NCI-H2196 (cell line): ENCODE results near the gene C2CD3.

Experiments used
- DNase-seq: peaks from one replicate; lab custom pipeline; 2025; ENCODE audit not compliant: unreplicated experiment; lab: John Stamatoyannopoulos, UW

C2CD3 gene, protein sequence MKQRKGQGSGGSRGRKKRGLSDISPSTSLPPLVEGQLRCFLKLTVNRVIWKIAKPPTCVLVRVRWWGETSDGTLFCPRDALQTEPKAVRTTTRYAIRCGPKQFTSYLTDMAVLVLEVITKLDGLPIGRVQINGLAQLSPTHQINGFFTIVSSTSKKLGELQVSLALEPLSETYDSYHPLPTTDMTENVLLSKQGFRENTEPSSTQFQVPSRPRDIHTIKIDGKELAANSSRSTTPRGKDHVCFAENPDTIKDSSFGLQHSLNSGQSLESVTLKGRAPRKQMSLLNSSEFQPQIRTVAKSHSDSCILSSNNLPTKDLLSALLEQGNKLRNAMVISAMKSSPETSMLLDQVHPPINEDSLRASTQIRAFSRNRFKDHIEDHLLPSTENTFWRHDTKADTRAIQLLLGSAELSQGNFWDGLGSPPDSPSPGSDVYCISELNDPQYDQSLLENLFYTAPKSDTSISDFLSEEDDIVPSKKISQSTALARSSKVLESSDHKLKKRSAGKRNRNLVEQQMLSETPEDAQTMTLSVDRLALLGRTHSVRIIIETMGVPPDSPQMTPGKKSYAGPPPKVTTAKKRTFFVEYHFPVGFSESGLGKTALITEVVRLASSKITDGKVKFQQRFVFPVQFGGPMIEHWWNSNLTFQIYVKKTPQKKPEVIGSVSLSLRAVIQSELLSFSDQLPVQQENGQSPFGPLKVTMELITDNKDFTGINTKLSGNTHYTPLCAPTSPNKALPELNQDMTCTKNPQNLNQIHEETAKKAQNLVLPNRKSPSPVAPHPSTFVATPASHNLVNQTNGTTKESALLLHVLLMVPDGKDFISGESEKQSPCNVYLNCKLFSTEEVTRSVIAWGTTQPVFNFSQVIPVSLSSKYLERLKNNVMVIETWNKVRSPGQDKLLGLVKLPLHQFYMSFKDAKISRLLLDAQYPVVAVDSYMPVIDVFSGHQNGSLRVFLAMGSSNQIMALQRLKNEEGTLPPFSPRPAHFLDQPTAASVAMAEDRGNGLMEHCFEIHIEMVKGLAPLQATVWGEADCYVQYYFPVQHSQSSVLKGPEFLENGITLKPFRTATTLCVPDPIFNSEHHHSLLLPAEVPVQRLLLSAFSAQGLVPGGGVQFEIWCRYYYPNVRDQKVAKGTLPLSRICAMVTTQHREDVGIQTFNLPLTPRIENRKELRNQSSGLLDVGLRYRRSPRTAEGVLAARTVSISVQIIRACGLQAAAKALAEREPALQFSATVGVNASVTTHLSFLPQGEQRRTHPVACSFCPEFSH (N-terminal part only)

DNA sequence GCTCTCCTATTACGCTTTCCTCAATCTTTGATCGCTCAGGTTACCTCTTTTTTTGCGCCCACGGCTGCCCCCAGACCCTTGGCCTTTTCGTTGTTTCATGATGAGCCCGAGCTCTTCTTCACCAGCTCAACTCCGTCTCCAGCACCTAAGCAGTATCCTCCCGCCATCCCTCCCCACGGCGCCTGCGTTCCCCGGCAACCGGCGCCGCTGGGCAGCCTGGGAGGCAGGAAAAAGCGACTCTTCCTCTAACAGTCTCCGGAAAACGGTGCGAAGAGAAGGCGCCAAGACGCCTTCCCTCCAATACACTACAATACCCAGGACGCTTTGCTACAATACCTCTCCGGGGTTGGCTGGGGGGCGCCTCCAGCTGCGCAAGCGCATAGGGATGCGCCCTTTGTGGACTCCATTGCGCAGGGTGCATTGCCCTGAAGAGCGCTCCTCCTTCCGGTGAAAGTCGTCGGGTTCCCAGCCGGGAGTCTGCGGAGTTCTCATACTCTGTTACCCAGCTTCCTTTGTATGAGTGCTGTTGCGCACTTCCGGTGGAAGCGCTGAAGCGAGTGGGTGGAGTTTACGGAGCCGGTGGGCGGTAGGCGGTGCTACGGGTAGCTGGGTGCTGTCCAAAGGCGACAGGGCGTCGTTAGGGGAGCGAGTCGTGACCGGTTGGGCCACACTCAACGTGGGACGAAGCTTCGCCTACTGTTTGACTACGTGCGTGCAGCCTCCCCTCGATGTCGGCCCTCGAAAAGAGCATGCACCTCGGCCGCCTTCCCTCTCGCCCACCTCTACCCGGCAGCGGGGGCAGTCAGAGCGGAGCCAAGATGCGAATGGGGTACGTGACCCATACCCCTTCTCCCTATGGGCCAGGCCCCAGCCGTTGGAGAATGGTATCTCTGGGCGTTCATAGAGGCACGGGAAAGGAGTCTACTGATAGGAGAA, at the start of gene C2CD3, which contains the start of gene PPME1:
Gene C2CD3 (minus strand): TSS at position 309 of the 936 bp plus-strand sequence. CDS start 210 bp downstream, at position 99.
Gene PPME1 (plus strand): TSS at position 596 of the 936 bp plus-strand sequence. CDS start 133 bp downstream, at position 729.
- peak; percentile 99 for DNase-seq

DNA sequence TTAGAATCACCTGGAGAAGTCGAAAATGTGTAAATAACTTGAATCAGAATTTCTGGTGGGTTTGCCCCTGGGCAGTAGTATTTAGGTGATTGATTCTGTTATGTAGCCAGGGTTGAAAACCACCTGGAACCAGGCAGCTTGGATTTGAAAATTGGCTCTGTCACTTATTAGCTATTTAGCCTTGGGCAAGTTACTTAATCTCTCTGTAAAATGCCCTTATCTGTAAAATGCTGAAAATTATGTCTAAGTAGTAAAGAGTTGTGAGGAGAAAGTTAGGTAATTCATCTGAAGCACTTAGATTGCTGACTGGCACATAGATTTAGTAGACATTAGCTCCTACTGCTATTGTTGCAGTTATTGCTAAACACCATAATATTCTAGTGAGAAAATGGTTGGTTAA, 49.6 kb upstream of the C2CD3 start:
- DNase-seq: no peak

DNA sequence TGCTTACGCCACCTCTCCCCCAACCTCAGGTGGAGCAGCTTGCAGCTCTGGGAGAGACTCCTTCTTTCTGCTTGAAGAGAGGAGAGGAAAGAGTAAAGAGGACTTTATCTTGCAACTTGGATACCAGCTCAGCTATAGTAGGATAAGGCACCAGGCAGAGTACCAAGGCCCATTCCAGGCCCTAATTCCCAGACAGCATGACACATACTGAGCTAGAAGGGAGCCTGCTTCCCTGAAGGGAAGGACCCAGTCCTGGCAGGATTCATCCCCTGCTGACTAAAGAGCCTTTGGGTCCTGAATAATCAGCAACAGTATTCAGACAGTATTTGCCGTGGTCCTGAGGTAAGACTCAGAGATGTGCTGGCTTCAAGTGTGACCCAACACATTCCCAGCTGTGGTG, 41.7 kb upstream of the C2CD3 start:
- DNase-seq: no peak

DNA sequence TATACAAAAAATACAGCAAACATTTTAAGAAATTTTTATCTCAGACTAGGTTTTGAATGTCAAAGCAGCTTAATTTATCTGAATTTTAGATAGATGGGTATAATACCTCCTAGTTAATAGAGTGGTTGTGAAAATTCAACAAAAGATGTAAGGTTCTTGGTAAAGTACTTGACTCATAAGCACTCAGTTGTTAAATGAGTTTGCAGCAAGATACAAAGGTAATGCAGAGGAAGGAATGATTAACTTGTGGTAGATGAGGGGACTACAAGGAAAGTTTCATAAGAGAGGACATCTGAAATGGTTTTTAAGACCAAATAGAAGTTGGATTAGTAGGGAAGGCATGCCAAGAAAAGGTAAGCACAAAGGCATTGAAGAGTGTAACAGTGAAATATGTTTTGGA, 37.7 kb upstream of the C2CD3 start:
- DNase-seq: no peak

DNA sequence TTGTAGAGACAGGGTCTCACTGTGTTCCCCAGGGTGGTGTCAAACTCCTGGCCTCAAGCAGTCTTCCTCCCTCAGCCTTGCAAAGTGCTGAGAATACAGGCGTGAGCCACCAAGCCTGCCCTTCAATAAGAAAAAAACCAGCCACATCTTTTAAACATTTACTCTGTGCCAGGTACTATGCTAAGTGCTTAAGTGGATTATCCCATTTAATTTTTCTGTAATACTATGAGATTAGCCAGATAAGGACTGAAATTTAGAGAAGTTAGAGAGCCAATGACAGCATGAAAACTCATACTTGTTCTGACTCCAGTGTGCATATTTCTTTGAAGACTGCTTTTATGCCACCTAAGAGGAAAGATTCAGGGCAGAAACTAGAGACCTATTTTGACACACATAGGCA, 35.9 kb upstream of the C2CD3 start:
- no peak for DNase-seq

DNA sequence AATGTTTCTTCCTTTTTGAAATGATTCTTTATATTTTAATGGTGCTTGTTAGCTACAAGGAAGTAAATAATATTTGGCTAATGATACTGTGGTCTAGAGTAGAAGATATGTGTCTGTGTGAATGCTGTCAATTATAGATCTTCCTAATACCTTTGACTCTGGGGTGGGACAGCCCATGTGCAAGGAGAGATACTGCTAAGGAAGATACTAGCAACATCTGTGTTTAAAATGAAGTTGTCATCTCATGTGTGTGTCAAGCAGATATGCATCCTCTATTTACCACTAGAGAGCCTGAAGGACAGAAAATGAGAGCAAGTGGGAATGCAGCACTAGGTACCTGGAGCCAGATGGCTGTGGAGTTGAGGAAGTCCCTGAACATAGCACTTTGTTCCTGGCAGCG, 34.4 kb upstream of the C2CD3 start:
- DNase-seq: no peak

DNA sequence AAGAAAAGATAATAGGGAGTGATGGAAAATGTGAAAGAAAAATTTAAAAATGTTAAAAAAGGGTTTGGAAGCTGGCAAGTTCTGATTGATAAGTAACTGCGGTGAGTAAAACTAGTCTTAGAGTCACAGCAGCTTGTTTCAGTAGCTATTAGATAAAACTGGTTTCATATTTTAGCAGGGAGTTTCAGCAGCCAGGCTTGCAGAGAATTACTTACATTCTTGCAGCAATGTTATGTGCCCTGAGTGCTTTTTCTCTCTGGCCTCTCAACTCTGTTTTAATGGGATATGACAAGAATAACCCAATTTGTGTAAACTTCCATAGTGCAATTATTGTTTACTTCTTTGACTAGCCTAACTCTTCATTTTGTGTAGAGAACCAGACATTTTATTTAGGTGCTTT, 33.9 kb upstream of the C2CD3 start:
- DNase-seq: no peak

DNA sequence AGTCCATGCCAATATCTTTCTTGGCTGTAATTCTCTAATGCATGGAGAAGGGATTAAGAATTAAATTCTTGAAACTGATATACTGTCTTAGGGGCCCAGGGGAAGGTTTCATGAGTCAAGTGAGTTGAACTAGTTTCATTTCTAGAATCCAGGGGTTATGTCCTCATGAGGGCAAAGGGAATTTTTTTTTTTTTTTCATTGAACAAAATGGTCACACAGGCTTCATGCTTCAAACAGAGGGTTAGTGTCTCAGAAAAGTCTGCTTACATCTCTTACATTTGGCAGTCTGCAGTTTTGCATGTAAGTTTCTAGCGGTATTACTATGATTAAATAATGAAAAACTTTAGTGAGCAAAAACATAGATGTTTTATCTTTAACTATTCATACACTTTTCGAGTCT, 33.2 kb upstream of the C2CD3 start:
- DNase-seq: no peak

DNA sequence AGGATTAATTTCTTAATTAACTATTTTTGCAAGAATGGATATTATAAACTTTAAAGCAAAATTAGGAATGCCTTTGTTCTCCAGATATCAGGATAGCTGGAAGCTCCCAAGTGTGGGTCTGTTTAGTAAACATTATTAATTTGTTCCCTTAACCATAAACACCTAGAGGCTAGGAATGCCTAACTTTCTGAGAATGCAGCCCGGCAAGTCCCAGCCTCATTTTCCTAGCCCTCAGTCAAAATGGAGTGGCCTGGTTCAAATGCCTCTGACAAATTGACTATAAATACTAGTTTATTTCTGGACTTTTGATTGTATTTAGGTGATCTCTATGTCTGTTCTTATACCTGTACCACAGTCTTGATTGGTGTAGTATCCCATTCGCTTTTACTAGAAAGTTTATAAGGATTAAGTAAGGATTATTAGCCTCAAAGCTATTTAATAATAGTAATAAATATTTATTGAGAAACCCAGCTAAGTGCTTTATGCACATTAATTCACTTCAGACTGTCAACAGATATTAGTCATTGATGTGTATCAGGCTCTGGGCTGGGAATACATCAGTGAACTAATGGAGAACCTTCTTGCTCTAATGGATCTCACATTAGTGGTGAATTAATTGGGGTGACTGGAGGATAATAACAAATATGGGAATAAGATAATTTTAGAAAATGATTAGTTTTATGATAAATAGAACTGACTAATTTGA, 26.1 kb upstream of the C2CD3 start:
- no peak for DNase-seq

DNA sequence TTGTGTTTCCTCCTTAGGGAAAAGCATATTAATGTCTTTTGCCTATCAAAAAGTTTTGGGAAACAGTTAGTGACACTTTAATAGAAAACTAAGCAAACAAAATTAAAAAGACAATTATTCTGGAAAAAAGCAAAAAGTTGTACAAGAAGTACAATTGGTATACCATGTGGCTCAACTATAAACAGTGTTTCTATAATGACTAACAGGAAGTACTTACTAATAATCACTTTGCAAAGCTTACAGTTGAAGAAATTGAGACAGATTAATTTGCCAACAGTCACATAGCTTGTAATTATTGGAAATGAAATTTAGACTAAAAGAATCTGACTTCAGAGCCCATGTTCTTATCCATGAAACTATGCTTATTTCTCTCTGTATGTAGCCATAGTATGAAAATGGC, 25.0 kb upstream of the C2CD3 start:
- no peak for DNase-seq

DNA sequence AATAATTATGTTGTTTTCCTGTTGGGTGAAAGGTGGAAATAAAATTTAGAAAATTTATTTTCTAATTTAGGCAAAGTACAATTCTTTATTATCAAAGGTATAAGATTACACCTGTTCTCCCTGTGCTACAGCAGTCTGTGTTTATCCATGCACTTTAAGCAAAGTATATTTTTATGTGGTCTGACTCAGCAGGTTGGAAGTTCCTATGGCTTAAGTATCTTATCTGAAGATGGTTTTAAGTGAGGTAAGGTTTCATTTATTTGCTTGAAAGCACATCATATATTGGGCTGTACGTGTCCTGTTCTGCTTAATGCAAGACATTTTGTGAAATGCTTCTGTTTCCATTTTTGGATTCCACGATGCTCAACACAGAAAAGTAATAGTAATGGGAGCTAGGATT, 14.9 kb upstream of the C2CD3 start:
- no peak for DNase-seq

DNA sequence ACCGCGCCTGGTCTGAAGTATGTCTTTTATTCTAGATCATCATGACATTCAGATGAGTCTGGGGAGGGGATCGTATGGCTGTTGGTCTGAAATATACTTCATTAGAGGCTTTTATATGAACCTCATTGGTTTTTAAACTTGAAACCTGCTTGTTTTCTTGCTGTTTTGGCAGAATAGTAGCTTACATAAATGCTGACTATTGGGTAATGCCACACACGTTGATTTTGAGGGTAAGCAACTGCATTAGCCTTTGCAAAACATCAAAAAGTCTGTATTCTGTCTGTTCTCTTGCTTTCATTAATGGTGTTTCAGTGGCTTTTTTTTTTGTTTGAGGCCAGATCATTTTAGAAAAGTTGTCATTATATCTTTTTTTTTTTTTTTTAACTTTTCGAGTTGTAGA, 14.5 kb upstream of the C2CD3 start:
- DNase-seq: no peak

DNA sequence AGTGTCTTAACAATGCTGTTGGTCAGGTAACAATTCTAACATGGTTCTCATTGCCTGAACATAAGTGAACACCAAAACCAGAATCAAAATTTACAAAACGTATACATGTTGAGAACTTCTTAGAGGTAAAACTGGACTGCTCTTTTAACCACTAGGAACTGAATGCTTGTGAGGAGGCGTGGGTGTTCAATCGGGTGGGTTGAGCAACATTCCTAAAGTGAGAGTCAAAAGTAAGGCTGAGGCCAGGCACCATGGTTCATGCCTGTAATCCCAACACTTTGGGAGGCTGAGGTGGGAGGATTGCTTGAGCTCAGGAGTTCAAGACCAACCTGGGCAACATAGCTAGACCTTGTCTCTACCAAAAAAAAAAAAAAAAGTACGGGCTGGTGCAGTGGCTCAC, 11.8 kb upstream of the C2CD3 start:
- DNase-seq: no peak

DNA sequence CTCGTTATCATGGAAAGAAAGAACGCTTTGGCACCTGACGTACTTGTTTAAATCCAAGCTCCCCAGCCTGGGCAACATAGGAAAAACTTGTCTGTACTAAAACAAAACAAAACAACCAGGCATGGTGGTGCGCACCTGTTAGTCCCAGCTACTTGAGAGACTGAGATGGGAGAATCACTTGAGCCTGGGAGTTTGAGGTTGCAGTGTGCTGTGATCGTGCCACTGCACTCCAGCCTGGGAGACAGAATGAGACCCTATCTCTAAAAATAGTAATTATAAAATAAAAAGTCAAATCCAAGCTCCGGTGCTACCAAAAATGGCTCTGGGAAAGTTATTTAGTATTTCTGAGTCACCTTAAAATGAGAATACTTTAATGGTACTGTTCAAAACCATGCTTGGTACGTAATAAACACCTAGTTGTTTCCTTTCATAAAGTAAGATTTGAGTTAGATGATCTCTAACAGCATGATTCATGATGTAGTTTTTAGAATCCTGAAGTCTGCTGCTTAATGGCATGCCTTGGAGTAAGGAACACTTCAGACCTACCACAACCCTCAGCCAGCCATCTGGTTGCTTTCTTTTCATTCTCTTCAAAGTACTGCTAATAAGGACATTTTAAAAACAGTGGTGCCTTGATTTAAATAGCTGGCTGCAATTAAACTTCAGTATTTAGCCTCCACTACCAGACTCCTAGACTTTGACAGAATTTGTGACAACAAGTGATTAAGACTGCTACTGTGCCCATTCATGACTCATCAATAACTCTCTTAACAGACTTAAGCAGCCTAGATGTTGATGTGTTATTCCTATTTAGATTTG, 8.6 kb upstream of the C2CD3 start:
- no peak for DNase-seq

DNA sequence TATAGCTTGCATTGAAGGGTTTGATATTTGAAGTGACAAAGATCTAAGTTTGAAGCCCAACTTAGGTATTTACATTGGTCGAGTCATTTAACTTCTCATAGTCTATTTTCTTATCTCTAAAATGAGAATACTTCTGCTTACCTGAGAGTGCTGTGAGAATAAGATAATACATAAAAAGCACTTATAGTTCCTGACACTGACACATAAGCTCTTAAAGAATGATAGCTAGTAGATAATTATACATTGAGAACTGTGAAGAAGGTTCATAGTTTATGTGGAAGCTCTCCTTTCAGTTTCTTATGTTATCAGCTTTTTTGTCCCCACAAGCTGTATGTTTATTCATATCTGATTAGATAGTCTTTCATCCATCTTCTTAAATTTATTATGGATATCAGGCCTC, 5.1 kb upstream of the C2CD3 start:
- no peak for DNase-seq

DNA sequence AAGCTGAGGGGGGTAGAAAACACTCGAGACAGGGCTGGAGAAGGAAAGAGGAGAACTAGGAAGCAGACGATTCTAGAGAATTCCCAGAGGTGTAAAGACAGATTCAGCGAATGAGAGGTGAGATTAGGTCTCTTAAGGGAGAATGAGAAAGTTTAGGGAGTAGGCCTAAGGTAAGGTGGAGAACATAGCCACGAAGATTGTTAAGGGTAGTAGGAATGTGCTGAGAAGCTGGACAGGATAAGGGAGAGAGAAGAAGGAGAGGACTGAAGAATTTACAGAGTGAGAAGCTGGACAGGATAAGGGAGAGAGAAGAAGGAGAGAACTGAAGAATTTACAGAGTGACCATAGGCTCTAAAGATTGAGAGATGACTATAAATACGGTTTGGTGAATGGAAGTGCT, 1.2 kb upstream of the C2CD3 start:
- no peak for DNase-seq

DNA sequence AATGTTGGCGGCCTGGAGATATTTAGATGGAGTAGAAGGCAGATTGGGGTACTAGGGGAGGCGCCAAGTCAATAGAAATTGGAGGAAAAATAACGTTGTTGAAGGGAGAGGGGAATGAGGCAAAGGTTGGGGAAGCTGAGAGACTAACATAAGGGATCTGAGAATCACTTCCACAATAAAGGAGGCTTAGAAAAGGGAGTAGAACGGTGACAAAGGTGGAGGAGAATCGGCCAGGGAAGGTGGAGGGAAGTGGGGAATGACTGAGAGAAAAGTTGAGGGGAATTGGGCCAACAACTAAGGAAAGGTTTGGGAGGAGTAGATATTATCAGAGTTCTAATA, 797 bp upstream of the C2CD3 start:
- DNase-seq: no peak

DNA sequence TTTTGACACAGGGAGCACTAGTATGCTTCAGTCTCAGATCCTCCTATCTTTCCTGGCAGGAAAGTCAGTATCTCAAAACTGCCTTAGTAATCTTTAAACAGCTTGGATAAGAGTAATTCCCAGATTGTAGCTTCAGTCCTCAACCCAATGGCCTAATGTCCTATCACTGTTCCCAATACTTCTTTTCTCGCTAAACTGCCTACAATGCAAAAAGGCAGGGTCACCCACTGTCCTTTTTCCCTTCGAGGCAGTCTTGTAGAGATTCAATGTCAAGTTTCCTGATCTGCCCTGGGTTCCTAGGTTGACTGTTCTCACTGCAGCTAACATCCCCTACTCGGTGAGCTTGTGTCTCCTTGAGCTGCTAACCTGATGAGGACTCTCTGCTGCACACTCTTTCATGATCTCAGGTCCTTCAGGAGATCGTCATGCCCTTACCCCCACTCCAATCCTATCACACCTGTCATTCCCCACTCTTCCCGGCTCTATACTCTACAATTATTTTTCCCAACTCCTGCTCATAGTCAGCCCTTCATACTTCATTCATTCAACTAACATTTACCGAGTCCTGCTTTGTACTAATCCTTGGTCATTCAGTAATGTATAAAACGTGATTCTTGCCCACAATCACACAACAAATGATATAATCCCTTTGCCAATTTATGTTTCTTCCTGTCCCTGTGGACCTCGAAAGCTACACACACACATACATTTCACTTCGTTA, 904 bp downstream of the C2CD3 start:
- DNase-seq: no peak
